GM10266 (cell line): ENCODE results near the gene OR56A1.

Source experiments
- DNase-seq: peaks from one replicate; pipeline ENCODE4 v3.0.0; 2012; ENCODE audit errors: extremely low spot score
- TF ChIP-seq, protein P1 (sequence below): IDR thresholded peaks from 2 replicates; pipeline ENCODE4 v1.5.1; 2012; ENCODE audit warnings: mild to moderate bottlenecking, low read depth; ENCODE audit not compliant: control insufficient read depth, insufficient read depth; ENCODE audit errors: missing control alignments

The OR56A1 gene

DNA sequence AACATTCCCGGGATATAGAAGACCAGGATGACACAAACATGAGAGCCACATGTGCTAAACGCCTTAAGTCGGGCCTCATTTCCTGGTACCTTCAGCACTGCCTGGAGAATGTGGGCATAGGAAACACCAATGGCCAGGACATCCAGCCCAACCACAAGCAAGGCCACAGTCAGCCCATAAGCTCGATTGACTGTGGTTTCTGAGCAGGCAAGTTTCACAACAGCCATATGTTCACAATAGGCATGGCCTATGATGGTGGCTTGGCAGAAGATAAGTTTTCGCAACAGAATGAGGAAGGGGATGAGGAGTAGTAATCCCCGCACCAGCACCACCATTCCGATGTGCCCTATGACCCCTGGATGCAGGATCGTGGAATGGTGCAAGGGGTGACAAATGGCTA is 26.9 kb upstream of the OR56A1 start:
- DNase-seq: no peak
- TF ChIP-seq, protein P1, sequence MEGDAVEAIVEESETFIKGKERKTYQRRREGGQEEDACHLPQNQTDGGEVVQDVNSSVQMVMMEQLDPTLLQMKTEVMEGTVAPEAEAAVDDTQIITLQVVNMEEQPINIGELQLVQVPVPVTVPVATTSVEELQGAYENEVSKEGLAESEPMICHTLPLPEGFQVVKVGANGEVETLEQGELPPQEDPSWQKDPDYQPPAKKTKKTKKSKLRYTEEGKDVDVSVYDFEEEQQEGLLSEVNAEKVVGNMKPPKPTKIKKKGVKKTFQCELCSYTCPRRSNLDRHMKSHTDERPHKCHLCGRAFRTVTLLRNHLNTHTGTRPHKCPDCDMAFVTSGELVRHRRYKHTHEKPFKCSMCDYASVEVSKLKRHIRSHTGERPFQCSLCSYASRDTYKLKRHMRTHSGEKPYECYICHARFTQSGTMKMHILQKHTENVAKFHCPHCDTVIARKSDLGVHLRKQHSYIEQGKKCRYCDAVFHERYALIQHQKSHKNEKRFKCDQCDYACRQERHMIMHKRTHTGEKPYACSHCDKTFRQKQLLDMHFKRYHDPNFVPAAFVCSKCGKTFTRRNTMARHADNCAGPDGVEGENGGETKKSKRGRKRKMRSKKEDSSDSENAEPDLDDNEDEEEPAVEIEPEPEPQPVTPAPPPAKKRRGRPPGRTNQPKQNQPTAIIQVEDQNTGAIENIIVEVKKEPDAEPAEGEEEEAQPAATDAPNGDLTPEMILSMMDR: no peak

DNA sequence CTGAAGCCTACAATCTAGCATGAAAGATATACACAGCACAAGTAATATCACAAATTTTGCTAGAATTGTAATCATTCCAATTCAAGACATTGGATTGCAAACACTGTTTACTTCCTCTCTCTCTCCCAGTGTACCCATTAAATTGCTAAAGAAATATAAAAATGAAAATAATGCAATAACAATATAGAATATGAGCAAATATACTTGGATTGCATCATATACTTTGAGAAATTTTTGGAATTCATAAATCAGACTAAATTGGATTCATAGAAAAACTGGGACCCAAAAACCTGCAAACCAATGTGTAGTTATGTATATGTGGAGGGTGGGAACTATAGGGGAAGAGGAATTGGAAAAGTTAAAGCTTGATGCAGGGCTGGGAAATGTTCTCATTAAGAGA is 25.0 kb upstream of the OR56A1 start:
- TF ChIP-seq, protein P1: no peak
- DNase-seq: no peak

DNA sequence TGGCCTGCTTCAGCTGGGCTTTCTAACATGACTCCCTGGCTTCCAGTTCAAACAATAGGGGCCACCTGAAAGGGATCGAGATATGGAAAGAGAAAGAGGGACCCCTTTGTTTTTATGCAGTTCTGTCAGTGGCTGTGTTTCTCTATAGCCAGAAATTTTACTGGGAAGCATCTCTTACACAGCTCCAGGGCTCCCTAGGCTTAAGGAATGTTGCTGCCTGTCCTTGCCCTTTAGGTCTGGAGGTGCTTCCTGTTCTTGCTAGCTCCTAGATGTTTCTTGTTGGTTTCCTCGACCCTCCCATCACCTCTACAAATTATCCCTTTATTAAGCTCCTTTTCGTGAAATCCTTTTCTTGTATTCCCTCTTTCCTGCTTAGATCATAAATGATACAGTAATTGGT is 21.8 kb upstream of the OR56A1 start:
- DNase-seq: no peak
- TF ChIP-seq, protein P1: no peak

DNA sequence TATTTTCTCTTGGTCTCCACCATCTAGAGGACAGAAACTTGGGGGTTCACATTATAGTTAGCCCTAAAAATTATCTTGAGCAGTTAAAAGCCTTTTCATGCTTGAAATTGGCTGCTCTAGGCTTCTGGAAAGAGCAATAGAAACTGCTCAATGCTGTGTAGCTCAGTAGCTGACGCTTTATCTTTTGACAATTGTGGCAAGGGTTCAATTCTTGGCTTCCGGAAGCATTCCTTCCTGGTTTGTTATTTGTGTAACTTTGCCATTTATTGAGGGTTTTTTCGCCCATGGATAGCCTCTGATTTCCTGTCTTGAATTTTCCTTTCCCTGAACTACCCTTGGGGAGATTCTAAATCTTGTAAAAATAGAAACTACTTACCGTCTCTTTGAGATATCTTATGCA is 10.3 kb upstream of the OR56A1 start:
- TF ChIP-seq, protein P1: no peak

DNA sequence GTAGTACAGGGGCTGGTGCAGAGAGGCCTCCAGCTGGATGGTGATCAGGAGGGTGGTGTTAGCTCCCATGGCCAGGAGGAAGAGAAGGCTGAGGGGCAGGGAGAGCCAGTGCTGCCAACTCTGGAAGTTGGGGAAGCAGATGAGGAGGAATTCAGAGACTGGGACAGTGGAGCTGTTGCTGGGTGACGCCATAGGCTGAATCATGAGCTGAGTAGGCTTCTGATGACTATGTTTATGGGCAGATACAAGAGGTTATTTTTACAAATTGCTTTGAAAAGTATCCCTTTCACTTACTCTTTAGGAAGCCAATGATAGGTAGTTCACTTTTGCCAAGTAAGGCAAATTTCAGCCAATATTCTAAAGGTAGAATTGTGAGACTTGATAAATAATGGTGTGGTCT is 3.1 kb downstream of the OR56A1 start:
- TF ChIP-seq, protein P1: no peak
- DNase-seq: no peak

More for the DNA sequence above, 10.3 kb upstream of the OR56A1 start:
- no peak for DNase-seq

DNA sequence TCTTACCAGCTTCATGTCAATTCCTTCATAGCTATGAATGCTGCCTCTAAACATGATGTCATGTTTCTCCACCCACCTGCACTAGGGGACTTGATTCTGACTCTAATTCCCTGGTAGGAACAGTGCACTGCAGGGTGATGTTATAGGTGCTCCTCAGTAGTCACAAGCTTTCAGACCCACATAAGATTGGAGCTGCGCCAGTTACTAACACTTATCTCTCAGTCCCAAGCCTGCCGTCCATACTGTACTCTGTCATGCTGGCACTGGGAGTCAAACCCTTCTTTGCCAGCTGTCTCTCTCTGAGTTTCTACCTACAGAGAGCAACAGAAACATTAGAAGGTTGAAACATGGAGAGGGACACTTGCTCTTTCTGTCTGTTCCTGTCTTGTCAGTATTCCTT is 5.5 kb downstream of the OR56A1 start:
- TF ChIP-seq, protein P1: no peak
- DNase-seq: no peak

DNA sequence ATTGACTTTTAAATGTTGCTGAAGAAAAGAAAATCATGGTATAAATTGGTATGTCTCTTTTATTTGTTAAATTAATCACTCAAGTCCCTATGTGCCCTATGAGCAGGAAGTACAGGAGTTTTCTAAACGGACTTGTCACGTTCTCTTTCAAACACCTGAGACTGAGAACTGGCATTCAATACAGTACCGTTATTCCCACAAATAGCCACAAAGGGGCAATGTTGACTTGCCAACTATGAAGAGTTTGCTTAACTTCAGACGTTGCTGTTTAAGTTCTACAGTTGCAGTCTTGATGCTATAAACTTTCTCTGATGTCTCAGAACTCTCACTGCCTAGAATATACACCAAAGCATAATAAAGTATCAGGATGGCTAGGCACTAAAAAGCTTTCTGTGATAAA is 7.6 kb downstream of the OR56A1 start:
- TF ChIP-seq, protein P1: peak; percentile 46
- DNase-seq: no peak

DNA sequence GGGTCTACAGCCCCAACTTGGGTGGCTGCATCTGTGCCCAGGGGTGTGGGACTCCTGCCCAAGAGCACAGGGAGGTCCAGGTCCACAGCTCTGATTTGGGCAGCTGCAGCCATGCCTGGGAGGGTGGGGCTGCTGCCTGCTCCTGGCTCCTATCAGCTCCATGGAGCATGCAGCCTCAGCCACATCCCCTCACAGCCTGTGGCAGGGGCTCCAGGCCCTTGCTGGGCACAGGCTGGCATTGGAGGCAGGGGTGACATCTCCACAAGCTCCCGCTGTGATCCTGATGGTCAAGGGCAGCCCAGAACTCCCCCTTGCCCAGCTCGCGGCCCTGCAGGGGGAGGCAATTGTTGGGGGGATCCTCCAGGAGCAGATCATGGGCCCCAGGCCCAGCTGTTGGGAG is 17.5 kb downstream of the OR56A1 start:
- TF ChIP-seq, protein P1: no peak
- DNase-seq: no peak
